Stimulated activated CD4-positive, alpha-beta T cell treated with anti-CD3 and anti-CD28 coated beads, Interleukin-1b, Interleukin-23, amount 100 ng/mL, for 24 hours (primary cell): ENCODE measurements around the gene MANBA.

Experiments
- DNase-seq, 4 experiments: peaks; one replicate each; pipeline ENCODE4 v3.0.0-alpha.2; 2020; ENCODE audit warnings: low read depth in 4 of 4, low spot score in 1 of 4

MANBA gene

GRCh38 chr4:102683881-102684609 lies 76.7 kb downstream of the MANBA start:
- no peak for DNase-seq

GRCh38 chr4:102678695-102679335 lies 82.0 kb downstream of the MANBA start:
- no peak for DNase-seq

GRCh38 chr4:102678107-102678506 lies 82.7 kb downstream of the MANBA start:
- no peak for DNase-seq

- DNase-seq = no peak
Measured at GRCh38 chr4:102675141-102675540, 85.6 kb downstream of the MANBA start.

- DNase-seq = no peak
Measured at GRCh38 chr4:102667001-102667400, 93.8 kb downstream of the MANBA start.

- DNase-seq = no peak
Measured at GRCh38 chr4:102665527-102665926, 95.2 kb downstream of the MANBA start.

- DNase-seq = no peak
Measured at GRCh38 chr4:102663073-102663472, 97.7 kb downstream of the MANBA start.

GRCh38 chr4:102657206-102657605 lies 103.6 kb downstream of the MANBA start:
- DNase-seq = no peak

- no peak for DNase-seq
Measured at GRCh38 chr4:102647117-102647516, 113.7 kb downstream of the MANBA start.

GRCh38 chr4:102642631-102643298 lies 118.0 kb downstream of the MANBA start:
- no peak for DNase-seq

- no peak for DNase-seq
Measured at GRCh38 chr4:102641793-102642192, 119.0 kb downstream of the MANBA start.

GRCh38 chr4:102640669-102641068 lies 120.1 kb downstream of the MANBA start:
- DNase-seq = no peak

GRCh38 chr4:102639598-102639997 lies 121.2 kb downstream of the MANBA start:
- no peak for DNase-seq

- DNase-seq = no peak
Measured at GRCh38 chr4:102638621-102639020, 122.1 kb downstream of the MANBA start.

GRCh38 chr4:102637391-102637790 lies 123.4 kb downstream of the MANBA start:
- DNase-seq = no peak

GRCh38 chr4:102633100-102633499 lies 127.7 kb downstream of the MANBA start:
- DNase-seq = no peak

- no peak for DNase-seq
Measured at GRCh38 chr4:102632241-102633065, 128.3 kb downstream of the MANBA start.

- no peak for DNase-seq
Measured at GRCh38 chr4:102631616-102632015, 129.2 kb downstream of the MANBA start.

- DNase-seq = no peak
Measured at GRCh38 chr4:102629673-102630072, 131.1 kb downstream of the MANBA start.

- DNase-seq = no peak
Measured at GRCh38 chr4:102627831-102628523, 132.8 kb downstream of the MANBA start.
